HG02623 (cell line): ENCODE results near the gene ROPN1.
A peak's percentile ranks its signal among the peaks of the same experiment; 100 is the strongest.
"Not testable (repeated sequence)": the region's sequence is repeated elsewhere in the genome, so short reads cannot be mapped to it uniquely, and the experiment has no call there.

ENCODE experiments used
- ATAC-seq: cut with Tn5 transposase; IDR thresholded peaks from one replicate; pipeline ENCODE4 v1.9.1; 2021; ENCODE audit warnings: moderate library complexity; ENCODE audit not compliant: unreplicated experiment

Gene ROPN1

DNA sequence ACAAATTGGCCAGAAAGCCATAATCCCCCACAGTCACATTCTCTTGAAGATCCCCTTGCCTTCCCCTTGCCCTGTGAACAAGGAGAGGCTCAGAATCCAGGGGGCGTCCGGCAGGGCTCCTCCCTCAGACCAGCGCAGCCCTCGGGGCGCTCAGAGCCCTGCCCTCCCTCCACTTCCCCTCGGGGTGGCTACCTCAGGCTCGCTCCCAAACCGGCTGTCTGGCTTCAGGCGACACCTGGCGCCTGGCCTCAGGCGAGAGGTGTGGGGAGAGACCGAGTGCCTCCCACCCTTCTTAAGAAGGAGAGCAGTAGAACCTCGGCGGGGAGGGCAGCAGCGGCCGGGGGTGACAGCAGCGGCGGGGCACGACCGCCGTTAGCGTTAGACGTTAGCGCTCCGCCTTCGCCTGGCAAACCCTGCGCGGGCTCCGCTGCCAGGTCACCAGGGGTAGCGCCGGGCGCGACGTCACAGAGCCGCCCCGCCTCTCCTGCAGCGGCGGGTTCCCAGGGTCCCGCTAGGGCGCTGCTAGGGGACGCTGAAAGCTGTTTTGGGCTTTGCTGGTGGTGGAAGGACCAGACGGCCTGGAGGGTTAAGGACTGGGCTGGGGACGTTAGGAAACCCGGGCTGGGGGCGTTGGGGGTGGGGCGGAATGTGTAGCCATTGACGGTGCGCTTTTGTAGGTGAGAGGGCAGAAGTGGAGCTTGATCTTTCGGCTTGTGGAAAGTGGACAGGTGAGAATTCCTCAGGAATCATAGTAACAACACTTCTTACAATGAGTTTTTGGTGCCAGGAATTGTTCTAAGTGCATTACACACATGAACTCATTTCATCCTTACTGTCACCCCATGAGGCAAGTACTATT, at the start of gene ROPN1:
ROPN1 (minus strand) TSS at position 395 of the 859 bp plus-strand sequence. CDS start 11,643 bp downstream, outside the sequence.
- ATAC-seq = not testable (repeated sequence)

- ATAC-seq = no peak
Observed at GRCh38 chr3:124041553-124041952, 49.6 kb upstream of the ROPN1 start.

- ATAC-seq = no peak
Observed at GRCh38 chr3:124037326-124037725, 45.4 kb upstream of the ROPN1 start.

DNA sequence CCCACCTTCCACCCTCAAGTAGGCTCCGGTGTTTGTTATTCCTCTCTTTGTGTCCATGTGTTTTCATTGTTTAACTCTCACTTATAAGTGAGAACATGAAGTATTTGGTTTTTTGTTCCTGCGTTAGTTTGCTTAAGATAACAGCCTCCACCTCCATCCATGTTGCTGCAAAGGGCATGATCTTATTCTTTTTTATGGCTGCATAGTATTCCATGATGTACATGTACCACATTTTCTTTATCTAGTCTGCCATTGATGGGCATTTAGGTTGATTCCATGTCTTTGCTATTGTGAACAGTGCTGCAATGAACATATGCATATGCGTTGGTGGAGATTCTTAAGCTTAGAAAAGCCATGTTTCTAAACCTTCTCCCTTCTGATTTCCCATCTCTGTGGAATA, 44.3 kb upstream of the ROPN1 start:
- not testable (repeated sequence) for ATAC-seq

DNA sequence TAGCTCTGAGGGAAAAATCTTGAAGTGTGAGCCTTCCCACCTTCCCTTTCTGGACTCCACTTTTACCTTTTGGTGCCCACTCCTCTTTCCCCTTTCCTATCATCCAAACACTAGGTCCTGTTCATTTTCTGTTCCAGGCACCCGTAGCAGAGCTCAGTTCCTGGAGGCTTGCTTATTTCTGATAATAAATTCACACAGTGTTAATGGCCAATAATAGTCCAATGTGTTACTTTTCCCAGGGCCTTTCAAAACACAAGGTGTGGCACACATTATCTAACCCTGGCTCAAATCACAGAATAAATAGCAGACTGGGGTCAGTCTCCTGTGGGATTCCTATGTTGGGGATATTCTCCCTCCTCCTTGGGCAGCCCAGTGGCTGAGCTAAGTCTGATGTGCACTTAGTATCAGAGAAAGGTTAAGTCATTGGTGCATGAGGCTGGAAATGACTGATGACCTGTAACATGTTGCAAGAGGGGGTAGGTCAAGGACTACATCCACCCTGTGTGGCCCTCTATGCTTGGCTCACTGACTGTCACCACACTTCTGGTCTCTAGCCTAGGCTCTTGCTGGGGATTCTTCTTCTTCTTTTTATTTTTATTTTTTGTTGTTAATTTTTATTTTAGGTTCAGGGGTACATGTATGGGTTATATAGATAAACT, 43.7 kb upstream of the ROPN1 start:
- ATAC-seq = no peak

GRCh38 chr3:124034844-124035152, 42.9 kb upstream of the ROPN1 start:
- no peak for ATAC-seq

GRCh38 chr3:124034016-124034843, 42.3 kb upstream of the ROPN1 start:
- no peak for ATAC-seq

DNA sequence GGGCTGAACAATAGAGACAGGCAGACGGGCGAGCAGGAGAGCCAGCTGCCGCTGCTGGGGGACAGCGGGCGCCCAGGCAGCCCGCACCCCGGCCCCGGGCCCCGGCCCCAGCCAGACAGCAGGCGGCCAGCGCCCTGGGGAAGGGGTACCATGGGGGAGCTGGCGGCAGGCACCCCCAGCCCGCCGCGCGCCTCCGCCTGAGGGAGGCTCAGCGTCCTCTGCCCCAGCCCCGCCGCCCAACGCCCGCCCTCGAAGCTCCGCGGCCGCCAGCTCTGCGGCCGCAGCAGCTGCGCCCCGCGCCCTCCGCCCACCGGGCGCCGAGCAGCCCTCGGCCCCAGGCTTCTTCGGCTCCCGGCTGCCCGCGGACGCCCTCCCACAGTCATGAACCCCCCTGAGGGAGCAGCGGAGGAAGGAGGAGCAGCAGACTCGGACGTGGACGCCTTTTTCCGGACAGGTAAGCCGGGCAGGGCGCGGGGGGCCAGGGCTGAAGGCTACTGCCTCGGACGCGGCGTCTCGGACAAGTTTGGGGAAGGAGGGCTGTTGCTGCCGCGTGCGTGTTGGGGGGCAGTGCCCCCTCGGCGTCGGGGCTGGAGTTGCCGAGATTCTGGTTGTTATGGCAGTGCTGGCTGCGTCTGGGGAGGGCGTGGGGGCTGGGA, 41.6 kb upstream of the ROPN1 start, which contains the start of gene KALRN:
KALRN (plus strand) TSS at position 10 of the 656 bp plus-strand sequence.
- ATAC-seq = peak; percentile 15

DNA sequence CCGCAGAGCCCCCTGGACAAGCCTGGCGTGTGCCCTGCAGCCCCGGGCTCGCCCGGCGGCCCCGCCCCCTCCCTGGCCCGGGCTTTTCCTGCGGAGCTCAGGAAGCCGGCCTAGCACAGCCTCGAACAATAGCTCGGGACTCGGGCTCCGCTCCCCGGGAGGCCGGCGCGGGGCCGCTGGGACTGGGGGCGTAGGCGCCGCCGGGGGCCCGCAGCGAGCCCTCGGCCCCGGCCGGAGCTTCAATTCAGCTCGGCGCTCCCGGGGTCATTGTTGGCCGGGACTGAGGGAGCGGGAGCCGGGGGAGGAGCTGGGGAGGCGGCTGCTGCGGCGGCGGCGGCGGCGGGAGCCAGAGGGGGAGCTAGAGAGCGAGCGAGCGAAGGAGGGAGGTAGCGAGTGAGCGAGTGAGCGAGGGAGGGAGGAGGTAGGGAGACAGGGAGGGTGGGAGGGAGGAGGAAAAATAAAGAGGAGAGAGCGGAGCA, 41.0 kb upstream of the ROPN1 start:
- peak; percentile 92 for ATAC-seq

DNA sequence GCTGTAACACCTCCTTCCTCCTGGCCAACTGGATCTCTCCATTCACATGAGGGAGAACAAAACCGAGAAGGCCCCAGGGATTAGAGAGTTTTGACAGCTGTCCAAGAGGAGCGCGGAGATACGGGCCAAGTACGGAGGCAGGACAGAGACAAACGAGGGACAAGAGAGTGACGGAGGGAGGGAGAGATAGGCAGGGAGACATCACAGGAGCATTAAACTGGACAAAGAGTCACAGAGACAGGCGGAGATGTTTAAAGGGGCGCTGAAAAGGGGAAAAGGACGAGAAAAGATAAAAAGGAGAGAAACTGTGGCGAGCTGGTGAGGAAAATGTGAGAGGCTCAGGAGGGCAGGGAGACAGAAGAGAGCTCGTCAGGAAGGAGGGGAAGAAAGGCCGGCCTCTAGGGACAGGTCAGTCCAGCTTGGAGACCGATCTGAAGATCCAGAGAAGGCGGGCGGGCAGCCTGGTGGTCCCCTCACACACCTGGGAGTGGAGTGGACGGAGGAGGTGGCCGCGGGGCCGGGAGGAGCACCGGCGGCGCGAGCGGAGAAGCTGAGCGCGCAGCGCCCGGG, 40.5 kb upstream of the ROPN1 start:
- ATAC-seq = no peak

DNA sequence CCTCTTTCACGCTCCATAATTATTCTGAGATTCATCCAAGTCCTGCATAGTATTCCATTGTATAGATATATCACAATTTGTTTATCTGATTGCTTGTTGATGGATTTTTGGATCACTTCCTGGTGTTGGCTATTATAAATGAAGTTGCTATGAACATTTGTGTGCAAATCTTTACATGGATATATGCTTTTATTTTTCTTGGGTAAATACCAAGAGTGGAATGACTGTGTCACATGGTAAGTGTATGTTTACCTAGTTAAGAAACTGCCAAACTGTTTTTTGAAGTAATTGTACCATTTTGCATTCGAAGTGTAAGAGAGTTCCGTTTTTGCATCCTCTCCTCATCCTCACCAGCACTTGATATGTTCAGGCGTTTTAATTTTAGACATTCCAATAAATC, 34.6 kb upstream of the ROPN1 start:
- no peak for ATAC-seq

DNA sequence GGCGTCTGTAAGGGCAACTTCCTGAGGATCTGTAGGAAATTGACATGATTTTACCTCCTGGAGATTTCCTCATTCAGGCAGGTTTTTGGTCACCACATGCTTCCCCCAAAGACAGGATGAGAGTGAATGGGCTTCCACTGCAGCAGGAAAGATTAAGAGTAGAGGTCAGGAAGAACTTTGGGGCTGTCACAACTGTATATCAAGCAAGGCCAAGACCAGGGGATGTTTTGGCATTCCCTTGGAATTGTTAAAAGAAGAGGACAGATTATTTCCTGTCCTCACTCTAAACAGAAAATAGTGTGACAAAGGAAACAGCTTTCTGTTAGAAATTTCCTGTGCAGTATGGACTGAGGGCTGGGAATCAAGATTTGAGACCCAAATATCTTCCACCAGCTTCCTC, 31.6 kb upstream of the ROPN1 start:
- not testable (repeated sequence) for ATAC-seq

- ATAC-seq = no peak
Observed at GRCh38 chr3:124019291-124019690, 27.4 kb upstream of the ROPN1 start.

GRCh38 chr3:124017502-124017901, 25.6 kb upstream of the ROPN1 start:
- not testable (repeated sequence) for ATAC-seq

GRCh38 chr3:124016483-124016882, 24.6 kb upstream of the ROPN1 start:
- not testable (repeated sequence) for ATAC-seq

GRCh38 chr3:124014366-124014942, 22.5 kb upstream of the ROPN1 start:
- ATAC-seq = no peak

DNA sequence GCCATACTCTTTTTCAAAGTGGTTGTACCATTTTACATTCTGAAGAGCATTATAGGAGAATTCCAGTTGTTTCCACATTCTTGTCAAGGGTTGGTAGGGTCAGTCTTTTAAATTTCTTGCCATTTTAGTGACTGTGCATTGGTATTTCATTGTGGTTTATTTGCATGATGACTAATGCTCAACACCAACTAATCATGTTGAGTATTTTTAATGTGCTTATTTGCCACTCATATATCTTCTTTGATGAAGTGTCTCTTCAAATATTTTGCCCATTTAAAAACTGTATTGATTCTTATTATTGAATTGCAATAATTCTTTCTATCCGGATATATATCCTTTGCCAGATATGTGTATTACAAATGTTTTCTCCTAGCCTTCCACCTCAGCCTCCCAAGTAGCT, 16.4 kb upstream of the ROPN1 start:
- ATAC-seq = not testable (repeated sequence)

DNA sequence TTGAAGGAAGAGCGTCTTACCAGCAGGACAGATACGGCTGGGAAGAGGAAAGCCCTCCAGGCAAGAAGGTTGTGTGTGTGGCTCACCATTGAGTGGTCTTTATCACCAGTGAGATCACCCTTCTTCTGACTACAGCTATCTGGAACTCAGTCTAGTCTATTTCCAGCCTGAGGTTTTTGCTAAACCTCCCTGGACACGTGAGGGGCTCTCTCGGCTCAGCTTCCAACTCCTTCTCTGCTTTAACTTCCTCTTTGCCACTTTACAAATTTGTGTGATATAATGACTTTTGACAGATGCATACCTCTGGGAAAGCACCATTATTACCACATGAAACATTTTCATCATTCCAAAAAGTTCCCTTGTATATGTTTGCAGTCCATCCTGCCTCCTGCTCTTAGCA, 15.3 kb upstream of the ROPN1 start:
- ATAC-seq = no peak

DNA sequence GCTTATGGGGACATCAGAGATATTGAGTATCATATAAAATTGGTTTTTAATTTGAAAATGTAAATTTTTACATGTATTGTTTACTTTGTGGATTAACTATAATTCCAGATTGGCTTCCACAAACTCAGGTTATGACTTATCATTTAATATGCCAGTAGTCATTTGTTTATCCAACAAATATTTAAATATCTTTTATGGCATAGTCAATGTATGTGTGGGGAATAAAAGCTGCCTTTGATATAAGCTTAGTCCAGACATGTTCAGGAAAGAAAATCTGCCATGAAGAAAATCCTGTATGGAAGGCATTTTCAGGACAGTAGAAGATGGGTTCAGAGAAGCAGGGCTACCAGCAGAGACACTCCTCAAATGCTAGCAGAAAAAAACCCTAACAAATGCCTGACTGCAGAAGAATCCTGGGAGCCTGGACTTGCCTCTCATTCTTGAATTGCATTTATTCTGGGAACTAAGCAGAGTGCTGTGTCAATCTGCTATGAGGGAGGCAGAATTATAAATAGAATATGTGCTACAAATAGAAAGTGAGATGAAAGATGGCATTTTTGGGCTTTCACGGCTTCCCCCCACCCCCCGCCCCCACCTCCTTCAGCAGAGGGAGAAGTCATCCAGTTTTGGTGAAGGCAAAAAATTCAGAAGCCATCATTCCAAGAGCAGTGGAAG, 10.6 kb upstream of the ROPN1 start:
- ATAC-seq = not testable (repeated sequence)
